Measurements from ENCODE around the gene BAIAP2. TPM values are rescaled to one million over a fixed set of nuclear protein-coding genes. Genes with fewer than 3 reads are reported as not detected.

The BAIAP2 gene
- total and polyA plus RNA-seq, 2 donors (not counting 3 experiments of a cell fraction or from before 2014, with no cell fraction given), result 12.3 to 18.6 TPM

GRCh38 chr17:81052199-81052997, 17.4 kb downstream of the BAIAP2 start:
- dilution Hi-C loops (cut with MboI; ENCODE audit: extremely low pct_ligation_motif_present, low sequenced_read_pairs), result no loop called here
- Histone ChIP-seq H4K20me1 (replicated peaks; ENCODE audit: control insufficient read depth, extremely low read depth, insufficient read depth, low read length) (no peaks in the 10 kb centered on the region), H3K9me3 (replicated peaks; ENCODE audit: control insufficient read depth, insufficient read depth, low read length) (no peaks in the 10 kb centered on the region), H3K27ac (ENCODE audit: insufficient read depth, low read depth, low read length) (peak overlapping the region; percentile 21), H3K79me2 (ENCODE audit: control insufficient read depth, insufficient read depth, low read length) (no peaks in the 10 kb centered on the region), H2AFZ (ENCODE audit: low read depth, low read length) (peak overlapping the region; percentile 47), H3K4me2 (ENCODE audit: insufficient read depth, low read length) (no peak overlapping the region), H3K9ac (replicated peaks; ENCODE audit: extremely low read depth, insufficient read depth, low read length) (no peak overlapping the region), H3K9me1 (replicated peaks; ENCODE audit: control insufficient read depth, extremely low read depth, insufficient read depth, low read length) (no peaks in the 10 kb centered on the region), H3K4me3 (replicated peaks in 1 of 3; ENCODE audit: insufficient read depth in 1 of 3, low read depth in 1 of 3, low read length in 3 of 3) (no peak overlapping the region), H3K27me3 (ENCODE audit: control insufficient read depth in 2 of 2, insufficient read depth in 2 of 2, low read length in 2 of 2) (no peaks in the 10 kb centered on the region), H3K36me3 (ENCODE audit: control insufficient read depth in 2 of 2, extremely low read depth in 1 of 2, insufficient read depth in 2 of 2, low read length in 2 of 2) (no peaks in the 10 kb centered on the region), H3K4me1 (ENCODE audit: control insufficient read depth, extremely low read depth, insufficient read depth, low read length) (peaks cover 14% of the 10 kb centered on the region)
- BruUV-seq (replicated peaks), result no TSS peak
- CTCF ChIA-PET, result interaction anchor here (0.9 to 1.7 kb wide), 3 partner anchors 29 to 63 kb away, joined by 3 to 5 read pairs (median 4); no protein-coding TSS in a partner anchor
- POLR2A ChIA-PET, result no interaction called here
- TF ChIP-seq EZH2 (IDR thresholded peaks at IDR 0.05; ENCODE audit: borderline replicate concordance, low read depth, low read length, severe bottlenecking), result no peak
- TF ChIP-seq, protein P1, sequence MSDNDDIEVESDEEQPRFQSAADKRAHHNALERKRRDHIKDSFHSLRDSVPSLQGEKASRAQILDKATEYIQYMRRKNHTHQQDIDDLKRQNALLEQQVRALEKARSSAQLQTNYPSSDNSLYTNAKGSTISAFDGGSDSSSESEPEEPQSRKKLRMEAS (IDR thresholded peaks at IDR 0.05; ENCODE audit: insufficient read depth, insufficient read length), result peak; percentile 44
- peak; percentile 44 for TF ChIP-seq GATA2 (IDR thresholded peaks at IDR 0.05; ENCODE audit: insufficient read depth, insufficient read length, low read depth, low read length)
- TF ChIP-seq JUN (IDR thresholded peaks at IDR 0.05; ENCODE audit: borderline replicate concordance, insufficient read depth, insufficient read length, low read depth), result no peak
- no peak for TF ChIP-seq POLR2A (IDR thresholded peaks at IDR 0.05; ENCODE audit: low read depth, low read length)
- no peak for TF ChIP-seq FOS (IDR thresholded peaks at IDR 0.05; ENCODE audit: borderline replicate concordance, insufficient read depth, low read length)
- no peak for TF ChIP-seq CTCF (IDR thresholded peaks at IDR 0.05; ENCODE audit: extremely low read depth in 1 of 2, insufficient read depth in 1 of 2, low read depth in 1 of 2, low read length in 2 of 2)
- no peak for TF ChIP-seq MYC (IDR thresholded peaks at IDR 0.05; ENCODE audit: low read depth, low read length)
- TF ChIP-seq POLR2AphosphoS5 (IDR thresholded peaks at IDR 0.05; ENCODE audit: insufficient read depth, low read depth, low read length), result no peak
- DNase-seq (ENCODE audit: low read depth, low spot score), result peak; percentile 40
- peak; percentile 69 for FAIRE-seq
- intact Hi-C loops (cut with micrococcal nuclease), result no loop called here

Data from endothelial cell of umbilical vein (primary cell).